Fibroblast of the aortic adventitia (primary cell): ENCODE data around the gene ATP11A. TPM values are rescaled to one million over a fixed set of nuclear protein-coding genes. Genes with fewer than 3 reads are reported as not detected.

ENCODE experiments used
- DNase-seq: peaks from one replicate; pipeline ENCODE4 v3.0.0-alpha.2; 2010; ENCODE audit warnings: low read depth
- H3K4me3 ChIP-seq: 2 replicates; pipeline ENCODE4 v1.5.1; 2011; ENCODE audit warnings: low read depth, mild to moderate bottlenecking, control low read depth, low read length, moderate library complexity
- total RNA-seq: library from RNA; depleted of rRNA; stranded (reverse); fragments of >200 nt; gene quantifications from 2 replicates; pipeline ENCODE4 v1.2.3, GENCODE V29; 2012; ENCODE audit warnings: low replicate concordance
- TF ChIP-seq, protein P1 (sequence below): IDR thresholded peaks from 2 replicates; pipeline ENCODE4 v1.5.1; 2011; ENCODE audit warnings: mild to moderate bottlenecking, low read length, control low read depth, inconsistent platforms; ENCODE audit not compliant: insufficient read depth

Gene ATP11A
- total RNA-seq, 1 donor = 8.9 TPM

DNA sequence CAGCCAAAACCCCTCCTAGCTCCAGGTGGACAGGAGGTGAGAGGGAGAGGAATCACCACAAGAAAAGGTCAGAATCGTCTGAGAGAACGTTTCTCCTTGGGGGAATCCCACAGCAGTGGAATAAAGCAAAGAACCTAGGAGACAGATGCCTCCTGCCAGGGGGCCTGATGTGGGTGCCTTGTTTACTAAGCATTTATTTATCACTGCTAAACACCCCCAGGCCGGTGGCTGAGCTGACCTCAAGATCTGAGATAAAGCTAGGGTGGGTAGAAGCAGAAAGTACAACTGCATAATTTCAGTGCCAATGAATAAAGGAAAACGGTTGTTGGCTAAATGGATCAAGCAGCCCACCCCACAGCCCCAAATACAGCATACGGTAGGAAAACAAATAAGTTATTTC, 33.9 kb upstream of the ATP11A start:
- DNase-seq = no peak
- TF ChIP-seq, protein P1, sequence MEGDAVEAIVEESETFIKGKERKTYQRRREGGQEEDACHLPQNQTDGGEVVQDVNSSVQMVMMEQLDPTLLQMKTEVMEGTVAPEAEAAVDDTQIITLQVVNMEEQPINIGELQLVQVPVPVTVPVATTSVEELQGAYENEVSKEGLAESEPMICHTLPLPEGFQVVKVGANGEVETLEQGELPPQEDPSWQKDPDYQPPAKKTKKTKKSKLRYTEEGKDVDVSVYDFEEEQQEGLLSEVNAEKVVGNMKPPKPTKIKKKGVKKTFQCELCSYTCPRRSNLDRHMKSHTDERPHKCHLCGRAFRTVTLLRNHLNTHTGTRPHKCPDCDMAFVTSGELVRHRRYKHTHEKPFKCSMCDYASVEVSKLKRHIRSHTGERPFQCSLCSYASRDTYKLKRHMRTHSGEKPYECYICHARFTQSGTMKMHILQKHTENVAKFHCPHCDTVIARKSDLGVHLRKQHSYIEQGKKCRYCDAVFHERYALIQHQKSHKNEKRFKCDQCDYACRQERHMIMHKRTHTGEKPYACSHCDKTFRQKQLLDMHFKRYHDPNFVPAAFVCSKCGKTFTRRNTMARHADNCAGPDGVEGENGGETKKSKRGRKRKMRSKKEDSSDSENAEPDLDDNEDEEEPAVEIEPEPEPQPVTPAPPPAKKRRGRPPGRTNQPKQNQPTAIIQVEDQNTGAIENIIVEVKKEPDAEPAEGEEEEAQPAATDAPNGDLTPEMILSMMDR = no peak
- H3K4me3 ChIP-seq = no peak overlapping the region

DNA sequence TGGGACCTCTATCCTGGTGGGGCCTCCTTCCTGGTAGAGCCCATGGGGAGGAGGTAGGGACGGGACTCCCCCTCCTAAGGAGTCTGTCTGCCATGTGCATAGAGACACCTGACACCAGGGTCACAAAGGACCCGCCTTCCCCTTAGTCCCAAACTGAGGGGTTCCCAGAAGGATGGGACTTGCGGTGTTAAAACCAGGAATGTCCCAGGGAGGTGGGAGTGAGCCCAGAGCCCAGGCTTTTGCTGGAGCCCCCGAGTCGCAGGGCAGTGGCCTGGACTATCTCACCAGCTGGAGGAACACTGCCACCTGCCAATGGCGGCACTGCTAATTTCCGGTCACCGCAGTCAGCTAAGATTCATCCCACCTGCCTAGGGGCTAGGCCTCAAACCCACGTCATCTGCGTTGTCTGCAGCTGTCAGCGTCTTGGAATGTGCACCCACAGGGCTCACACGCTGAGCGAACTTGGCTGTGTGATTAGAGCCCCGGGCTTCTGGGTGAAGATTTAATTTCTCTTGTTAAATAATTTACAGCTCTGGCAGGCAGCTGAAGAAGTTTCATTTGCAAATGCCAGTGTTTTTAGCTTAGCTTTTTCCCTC, 31.9 kb upstream of the ATP11A start:
- DNase-seq = peak; percentile 40
- TF ChIP-seq, protein P1 = no peak

GRCh38 chr13:112658808-112659207, 31.0 kb upstream of the ATP11A start:
- TF ChIP-seq, protein P1 = no peak
- DNase-seq = no peak
- no peak overlapping the region for H3K4me3 ChIP-seq

More for the DNA sequence above, 31.9 kb upstream of the ATP11A start:
- no peak overlapping the region for H3K4me3 ChIP-seq

GRCh38 chr13:112661291-112661690, 28.5 kb upstream of the ATP11A start:
- DNase-seq = no peak
- no peak overlapping the region for H3K4me3 ChIP-seq
- TF ChIP-seq, protein P1 = no peak

DNA sequence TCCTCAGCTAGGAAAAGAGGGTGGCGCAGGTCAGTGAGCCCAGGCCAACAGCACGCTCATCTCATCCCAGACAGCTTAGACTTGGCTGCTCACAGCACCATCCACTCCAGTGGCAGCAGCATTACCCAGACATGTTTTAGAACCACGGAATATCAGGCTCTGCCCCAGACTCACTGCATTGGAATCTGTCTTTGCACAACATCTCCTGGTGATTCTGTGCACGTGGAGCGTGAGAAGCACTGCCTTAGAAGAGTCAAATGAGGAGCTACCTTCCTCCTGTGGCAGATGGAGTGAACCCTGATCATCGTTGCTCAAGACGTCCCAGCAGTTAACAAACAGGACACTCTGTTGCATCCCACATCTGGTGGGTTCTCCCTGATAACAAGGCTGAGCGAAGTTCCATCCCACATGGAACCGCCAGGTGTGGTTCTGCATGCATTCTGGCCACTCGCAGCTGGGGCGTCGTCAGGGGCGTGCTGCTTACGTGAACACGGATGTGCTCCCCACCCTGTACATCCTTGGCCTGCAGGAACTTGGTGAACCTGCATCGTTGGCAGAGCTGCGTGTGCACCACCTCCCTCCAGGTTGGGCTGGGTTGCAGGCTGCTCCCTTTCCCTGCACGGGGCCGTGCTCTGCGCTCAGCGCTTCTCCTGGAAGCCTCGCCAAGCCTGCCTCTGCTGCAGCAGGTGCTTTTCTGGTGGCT, 25.2 kb upstream of the ATP11A start:
- no peak for DNase-seq
- TF ChIP-seq, protein P1 = no peak
- no peak overlapping the region for H3K4me3 ChIP-seq

- no peak overlapping the region for H3K4me3 ChIP-seq
- TF ChIP-seq, protein P1 = no peak
- DNase-seq = no peak
These were observed 20.9 kb upstream of the ATP11A start for GRCh38 chr13:112668924-112669323.
